IPS-11a (cell line): Measurements from ENCODE around the gene SBSN.

Experiments
- H3K4me3 ChIP-seq: one replicate; pipeline ENCODE4 v1.5.1; 2013; ENCODE audit warnings: low read depth, low read length, control low read depth

Gene SBSN

DNA sequence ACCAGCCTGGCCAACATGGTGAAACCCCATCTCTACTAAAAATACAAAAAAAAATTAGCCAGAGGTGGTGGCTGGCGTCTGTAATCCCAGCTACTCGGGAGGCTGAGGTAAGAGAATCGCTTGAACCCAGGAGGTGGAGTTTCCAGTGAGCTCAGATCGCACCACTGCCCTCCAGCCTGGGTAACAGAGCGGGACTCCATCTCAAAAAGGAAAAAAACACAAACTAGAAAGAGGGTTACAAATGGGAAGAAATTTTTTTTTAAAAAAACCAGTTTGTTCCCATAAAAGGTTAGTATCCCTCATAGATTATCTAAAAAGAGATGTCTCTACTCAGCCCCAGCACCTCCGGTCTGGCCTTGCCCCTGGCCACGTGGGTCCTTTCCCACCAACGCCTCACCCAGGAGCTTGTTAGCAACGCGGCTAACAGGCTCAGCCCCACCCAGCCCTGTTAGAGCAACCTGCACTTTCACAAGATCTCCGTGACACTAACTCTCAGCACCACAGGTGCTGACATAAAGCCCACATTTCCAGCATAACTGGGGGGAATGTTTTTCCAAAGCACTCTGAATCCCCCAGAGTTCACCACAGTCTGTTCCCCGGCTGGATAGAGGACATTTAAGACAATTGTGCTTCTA, 19.0 kb downstream of the SBSN start:
- H3K4me3 ChIP-seq: peak overlapping the region; percentile 82

DNA sequence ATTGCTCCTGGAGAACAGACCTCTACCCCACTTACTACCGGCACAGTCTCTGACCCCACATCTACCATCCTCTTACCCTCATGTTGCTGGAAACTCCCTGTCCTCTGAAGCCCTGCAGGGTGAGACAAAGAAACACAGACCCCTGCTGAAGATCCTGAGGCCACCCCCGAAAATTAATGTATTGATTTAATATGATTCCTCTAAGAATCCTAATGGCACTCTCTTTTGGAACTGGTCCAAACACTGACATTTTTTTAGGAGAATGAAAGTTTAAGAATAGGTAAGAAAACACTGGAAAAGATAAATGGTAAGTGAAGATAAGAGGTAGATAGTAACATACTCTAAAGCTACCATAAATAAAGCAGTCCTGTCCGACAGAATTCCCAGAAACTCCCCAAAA, 20.0 kb downstream of the SBSN start:
- no peak overlapping the region for H3K4me3 ChIP-seq

DNA sequence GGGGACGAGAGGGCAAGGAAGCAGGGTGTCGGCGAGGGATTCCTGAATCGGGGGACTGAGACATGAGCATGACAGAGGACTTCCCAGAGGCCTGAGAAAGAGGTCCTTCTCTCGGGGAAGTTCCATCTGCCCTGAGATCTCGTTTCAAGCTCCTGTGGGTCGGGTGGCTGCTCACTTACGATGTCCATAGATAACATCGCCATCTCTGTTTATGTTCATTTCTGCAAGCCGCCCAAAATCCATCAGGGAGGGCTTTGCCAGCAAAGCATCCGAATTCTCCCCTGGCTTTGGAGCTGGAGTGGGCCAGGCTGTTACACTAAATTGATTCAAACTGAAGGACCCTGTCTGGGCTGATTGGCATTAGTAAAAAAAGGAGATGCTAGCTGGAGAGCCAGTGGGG, 20.6 kb downstream of the SBSN start:
- no peak overlapping the region for H3K4me3 ChIP-seq

DNA sequence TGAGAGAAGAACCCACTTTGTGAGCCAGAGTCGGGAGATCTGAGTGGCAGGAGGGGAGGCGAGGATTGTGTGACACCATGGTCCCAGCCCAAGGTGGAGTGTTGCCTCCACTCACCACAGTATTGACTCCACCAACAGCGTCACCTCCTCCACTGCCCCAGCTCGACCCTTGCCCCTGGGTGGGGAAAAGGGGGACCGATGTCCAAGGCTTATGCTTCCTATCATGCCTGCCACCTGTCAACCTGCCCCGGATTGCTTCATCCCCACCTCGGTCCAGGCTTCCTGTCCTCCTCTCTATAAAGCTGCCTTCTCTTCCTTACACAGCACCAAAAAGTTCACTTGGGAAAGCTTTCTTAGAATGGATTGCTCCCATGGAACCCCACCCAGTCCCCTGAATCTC, 22.1 kb downstream of the SBSN start:
- H3K4me3 ChIP-seq: no peak overlapping the region

DNA sequence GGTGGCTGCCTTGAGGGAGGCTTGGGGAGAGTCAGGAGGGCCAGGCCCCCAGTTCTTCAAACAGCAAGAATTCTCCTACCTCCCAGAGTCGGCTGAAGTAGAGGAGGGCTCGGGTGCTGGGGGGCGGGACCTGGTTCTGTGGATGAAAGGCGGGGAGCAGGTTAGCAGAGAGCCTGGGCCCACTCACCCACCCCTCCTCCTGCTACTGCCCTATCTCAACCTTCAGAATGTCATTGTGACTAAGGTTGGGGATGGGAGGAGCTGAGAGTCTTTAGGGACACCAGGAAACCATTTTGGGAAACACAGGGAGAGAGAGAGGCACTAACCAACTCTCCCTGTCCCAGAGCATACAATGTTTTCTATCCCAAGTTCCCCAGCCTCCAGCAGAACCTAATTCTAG, 25.4 kb downstream of the SBSN start:
- H3K4me3 ChIP-seq: no peak overlapping the region

DNA sequence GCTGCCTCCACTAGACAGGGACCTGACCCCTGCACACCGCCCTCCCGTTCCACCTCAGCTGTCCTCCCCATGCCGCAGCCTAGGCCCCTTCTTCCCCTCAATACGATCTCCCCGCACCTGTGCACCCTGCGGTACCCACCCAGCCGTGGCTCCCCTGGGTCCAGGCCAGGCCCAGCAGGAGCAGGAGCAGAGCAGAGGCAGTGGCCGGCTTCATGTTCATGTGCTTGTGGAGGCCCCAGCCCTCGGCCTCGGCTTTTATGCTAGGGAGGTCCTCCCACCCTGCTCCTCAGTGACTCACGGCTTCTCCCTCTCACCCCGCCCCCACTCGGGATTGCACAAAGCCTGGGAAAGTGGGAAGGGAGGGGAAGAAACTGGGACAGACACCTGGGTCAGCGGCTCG, 26.4 kb downstream of the SBSN start:
- H3K4me3 ChIP-seq: no peak overlapping the region

DNA sequence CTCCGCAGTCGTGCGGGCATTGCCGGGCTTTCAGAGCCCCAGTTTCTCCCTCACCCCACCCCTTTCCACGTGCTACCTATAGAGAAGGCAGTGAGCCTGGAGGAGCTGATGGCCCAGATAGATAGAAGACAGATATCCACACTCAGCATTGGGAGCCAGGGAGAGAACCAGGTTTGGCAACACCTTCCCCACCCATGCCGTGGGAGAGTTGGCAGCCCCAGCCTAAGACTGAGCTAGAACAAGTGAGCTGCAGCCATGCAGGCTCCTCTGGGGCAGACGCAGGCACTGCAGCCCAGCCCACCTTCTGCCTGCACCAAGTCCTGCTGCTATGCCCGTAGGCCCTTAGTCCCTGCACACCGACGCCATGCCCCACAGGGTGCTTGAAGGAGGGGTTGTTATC, 27.5 kb downstream of the SBSN start:
- no peak overlapping the region for H3K4me3 ChIP-seq

DNA sequence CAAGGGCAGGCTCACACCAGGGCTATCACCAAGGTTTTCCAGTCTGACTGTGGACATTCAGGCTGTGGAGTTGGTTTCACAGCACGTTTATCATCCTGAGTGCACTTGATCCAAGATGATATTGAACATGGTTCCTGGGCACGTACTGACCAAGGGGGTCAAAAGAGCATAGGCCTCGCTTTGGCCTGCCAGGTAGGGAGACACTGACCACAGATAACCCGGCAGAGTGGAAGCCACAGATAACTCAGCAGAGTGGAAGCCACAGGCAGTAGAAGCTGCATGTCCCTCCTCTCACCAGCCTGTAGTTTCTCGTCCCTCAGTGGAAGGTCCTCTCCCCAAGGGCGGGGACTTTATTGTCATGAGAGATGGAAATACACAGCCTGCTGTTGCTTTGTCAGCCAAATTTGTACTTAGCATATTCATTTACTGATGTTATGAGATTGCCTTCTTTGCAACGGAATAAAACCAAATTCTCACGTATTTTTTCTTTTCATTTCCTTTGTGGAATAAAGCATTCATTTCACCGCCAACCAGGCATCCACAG, 29.1 kb downstream of the SBSN start:
- no peak overlapping the region for H3K4me3 ChIP-seq

DNA sequence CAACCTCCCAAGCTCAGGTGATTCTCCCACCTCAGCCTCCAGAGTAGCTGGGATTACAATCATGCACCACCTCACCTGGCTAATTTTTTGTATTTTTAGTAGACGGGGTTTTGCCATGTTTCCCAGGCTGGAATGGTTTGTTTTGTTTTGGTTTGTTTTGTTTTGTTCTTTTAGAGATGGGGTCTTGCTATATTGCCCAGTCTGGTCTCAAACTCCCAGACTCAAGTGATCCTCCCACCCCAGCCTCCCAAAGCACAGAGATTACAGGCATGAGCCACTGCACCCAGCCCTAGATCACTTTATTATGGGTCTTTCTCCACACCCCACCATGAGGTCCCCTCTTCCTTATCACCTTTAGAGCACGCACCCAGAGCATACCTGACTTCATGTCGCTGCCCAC, 29.9 kb downstream of the SBSN start:
- no peak overlapping the region for H3K4me3 ChIP-seq

DNA sequence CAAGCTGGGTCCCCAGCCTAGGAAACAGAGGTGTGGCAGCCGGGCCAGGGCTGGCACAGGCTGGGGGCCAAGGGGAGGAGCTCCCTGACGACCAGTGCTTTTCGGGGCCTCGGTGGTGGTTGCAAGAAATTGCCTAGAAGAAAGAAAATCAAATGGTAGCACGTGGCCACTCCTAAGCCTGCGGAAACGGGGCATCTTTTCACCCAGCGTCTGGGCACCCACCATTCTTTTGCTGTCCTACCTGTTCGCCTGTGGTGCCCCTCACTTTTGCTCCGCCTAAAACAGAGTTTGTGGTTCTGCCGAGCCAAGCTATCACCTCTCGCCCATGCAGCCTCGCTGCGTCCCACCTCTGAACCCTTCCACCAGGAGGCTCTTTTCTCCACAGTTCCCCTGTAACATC, 30.7 kb downstream of the SBSN start:
- H3K4me3 ChIP-seq: no peak overlapping the region

DNA sequence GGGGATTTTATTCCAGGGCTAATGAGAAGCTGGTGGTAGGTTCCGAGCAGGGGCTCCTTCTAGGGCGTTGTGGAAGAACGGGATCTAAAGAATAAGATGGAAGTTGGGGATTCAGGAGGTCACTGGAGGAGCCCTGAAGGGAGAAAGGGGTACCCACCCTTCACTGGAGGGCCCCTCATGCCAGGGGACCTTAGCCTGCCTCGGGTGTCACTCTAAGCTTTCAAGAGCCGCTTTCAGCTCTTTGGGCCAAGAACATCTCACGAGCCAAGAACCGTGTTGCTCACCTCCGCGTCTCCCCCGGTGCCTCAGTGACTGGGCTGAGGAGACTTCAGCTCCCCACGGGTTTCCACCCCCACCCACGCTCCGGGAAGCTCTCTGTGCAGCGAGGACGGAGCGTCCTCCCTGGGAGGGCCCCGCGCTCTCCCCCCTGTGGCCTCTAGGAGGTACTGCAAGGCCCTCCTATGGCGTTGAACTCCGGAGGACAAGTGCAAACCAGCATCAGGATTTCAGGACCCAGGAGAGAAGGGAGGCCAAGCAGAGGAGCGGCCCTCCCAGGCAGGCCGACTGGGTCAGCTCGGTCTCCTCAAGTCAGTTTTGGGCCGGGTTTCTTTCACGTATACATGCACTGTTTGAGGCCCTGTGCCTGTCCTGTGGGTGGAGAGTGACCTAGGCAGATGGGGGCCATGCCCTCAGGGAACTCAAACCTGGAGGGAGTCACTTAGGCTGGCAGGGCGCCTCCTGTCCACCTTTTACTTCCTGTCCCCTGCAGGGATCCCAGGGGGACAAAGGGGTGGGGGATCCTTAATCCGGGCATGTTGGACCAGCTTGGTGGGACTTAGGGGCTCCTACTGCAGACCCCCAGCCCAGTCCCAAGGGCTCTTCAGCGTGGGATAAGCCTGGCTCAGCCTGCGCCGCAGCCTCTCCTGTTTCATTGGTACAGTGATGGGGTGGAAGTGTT, 32.7 kb downstream of the SBSN start:
- H3K4me3 ChIP-seq: no peak overlapping the region

DNA sequence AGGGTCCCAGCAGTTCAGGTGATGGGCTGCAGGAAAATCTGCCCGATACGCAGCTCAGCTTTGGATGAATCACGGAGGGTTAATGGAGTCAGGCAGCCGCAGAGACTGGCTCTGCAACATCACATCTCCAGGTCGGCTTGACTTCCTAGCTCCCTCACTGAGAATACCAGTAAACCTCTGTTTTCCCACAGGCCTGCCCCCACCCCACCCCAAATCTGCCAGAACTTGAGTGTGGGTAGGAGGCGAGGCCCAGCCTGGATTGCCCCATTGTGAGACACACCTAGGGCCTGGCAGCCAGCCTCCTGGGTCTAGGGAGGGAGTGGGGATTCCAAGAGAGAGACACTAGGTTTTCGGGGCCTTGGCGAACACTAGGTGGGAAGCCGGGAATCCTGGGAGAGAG, 34.1 kb downstream of the SBSN start:
- no peak overlapping the region for H3K4me3 ChIP-seq

DNA sequence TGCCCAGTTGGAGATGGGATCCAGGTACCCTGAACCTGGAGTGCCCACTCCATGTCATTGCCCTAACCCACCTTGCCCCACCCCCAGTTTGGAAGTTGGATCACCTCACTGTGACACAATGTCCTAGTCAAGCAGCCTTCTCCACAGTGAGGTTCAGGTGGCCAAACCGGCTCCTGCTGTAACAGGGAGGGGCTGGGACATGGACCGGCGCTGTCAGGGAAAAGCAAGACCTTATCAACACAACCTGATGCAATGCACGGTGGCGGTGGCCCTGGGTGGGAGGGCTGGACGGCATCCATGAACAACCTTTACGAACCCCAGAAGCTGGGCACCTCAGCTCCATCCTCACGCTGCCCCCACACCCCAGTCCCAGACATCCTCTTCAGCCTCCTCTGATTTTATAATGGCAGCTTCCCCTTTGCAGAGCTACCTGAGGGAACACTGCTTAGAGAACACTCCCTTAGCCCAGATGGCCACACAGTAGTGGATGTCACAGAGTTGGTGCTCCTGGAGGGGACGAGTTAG, 36.2 kb downstream of the SBSN start:
- no peak overlapping the region for H3K4me3 ChIP-seq

DNA sequence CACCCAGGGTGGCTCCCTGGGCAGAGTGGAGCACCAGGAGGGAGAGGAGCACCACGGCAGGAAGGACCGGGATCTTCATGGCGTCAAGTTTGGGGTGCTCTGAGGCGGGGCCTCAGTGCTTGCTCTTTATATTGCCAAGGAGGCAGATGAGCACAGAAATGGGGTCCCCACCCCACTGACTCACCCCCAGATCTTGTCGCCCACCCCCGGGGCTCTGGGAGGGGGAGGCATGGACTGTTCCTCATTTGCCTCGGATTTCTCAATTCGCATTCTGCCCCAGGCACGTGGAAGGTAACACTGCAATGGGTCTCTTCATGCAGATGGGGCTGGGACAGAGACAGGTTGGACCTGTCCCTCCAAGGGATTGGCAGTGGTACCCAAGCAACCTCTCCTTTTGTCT, 37.7 kb downstream of the SBSN start, which contains the start of gene KRTDAP:
TSS of gene KRTDAP (minus strand) at position 101 of the 400 bp plus-strand sequence. CDS start at position 79, 22 bp downstream.
- H3K4me3 ChIP-seq: no peak within 1 kb of the TSS

DNA sequence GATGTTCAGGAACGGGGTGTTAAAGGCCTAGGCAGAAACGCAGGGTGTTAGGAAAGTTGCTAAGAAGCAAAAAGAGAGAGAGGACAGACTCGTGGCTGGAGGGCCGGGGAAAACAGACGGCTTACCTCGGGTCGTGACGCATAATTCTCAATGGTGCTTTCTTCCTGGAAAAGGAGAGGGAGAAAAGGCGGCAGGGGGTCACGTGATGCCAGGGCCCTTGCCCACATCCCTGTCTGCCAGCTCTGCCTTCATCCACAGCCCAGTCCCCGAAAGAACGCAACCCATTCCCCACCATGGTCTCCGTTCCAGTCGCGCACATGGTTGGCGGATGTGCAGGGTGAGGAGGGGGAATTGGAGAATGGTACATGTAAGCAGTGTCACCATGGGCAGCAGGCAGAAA, 39.4 kb downstream of the SBSN start:
- no peak overlapping the region for H3K4me3 ChIP-seq

DNA sequence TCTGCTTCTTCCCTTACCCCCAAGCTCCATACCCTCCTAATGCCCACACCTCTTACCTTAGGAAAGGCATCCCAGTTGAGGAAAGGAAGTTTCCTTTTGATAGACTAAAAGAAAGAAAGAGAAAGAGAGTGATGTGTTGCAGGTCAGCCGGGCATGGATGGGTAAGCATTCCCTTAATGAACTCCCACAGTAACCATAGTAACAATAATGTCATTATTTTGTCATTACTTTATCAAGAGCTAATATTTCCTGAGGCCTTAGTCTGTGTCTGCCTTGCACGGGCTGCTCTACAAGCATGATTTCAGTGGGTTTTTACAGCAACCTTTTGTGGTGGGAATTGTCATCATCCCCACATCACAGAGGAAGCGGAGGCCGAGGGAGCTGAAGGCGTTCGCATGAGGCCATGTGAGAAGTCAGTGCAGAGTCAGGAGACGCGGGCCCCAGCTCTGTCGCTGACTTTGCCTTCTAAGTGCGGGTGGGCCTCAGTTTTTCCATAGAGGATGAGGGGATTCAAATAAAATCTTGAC, 40.4 kb downstream of the SBSN start:
- no peak overlapping the region for H3K4me3 ChIP-seq

DNA sequence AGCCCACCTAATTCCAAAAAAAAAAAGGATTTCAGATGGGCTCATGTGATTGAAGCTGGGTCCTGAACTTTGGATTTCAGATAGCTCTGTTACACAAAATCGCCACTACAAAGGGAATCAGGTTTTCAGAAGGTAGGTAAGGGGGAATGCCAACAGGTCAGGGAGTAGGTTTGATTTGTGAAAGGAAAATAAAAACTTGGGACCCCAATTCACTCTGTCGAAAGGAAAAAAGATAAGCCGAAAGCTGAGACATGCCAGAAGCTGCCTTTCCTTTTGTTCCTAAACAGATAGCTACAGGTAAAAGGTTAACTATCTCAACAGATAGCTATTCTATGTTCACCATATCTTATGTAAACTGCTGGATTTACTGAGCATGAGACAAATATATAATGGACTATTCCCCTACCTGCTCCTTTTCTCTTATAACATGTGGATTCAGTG, 41.8 kb downstream of the SBSN start:
- no peak overlapping the region for H3K4me3 ChIP-seq

DNA sequence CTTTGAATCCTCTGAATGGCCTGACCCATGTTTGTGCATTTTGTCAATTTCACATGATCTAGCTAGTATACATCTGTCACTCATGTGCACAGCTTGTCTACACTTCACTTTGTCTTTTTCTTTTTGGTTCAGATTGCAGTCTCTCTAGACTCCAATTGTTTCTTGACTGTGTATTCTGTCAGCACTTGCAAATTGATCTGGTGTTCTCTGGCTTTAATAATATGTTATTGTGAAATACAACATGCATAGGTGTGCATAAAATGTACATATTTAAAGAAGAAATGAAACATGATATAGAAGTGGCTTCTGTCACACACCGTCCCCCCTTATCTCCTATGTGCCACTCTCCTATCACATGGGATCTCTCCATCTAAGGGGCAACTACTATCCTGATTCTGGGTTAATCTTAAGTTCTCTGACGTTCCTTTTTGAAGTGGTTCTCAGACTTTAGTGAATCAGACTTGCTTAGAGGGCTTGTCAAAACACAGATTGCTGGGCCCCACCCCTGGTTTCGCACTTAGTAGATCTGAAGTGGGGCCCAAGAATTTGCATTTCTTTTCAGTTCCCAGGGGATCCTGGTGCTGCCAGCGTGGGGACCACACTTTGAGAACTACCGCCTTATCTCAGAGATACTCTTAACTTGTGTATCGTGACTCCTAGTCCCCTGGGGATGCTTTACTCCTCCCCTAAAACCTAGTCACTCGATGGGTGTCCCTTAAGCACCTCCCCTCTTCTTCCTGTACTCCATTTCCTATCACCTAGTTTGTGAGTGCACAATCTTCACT, 43.7 kb downstream of the SBSN start:
- no peak overlapping the region for H3K4me3 ChIP-seq

DNA sequence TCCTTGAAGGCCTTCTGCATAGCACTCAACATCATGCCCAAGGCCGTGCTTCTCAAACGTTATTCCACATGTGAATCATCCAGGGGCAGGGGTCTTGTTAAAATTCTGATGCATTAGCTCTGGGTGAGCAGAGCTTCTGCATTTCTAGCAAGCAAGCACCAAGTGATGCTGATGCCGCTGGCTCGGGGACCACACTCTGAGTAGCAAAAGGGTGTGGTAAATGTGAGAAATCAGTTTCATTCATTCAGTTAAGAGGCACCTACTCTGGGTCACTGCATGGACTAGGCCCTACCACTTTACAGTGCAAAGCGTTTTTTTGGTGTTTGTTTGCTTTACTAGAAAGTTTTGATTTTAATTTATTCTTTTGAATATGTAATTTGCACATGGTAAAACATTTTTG, 45.0 kb downstream of the SBSN start:
- no peak overlapping the region for H3K4me3 ChIP-seq

DNA sequence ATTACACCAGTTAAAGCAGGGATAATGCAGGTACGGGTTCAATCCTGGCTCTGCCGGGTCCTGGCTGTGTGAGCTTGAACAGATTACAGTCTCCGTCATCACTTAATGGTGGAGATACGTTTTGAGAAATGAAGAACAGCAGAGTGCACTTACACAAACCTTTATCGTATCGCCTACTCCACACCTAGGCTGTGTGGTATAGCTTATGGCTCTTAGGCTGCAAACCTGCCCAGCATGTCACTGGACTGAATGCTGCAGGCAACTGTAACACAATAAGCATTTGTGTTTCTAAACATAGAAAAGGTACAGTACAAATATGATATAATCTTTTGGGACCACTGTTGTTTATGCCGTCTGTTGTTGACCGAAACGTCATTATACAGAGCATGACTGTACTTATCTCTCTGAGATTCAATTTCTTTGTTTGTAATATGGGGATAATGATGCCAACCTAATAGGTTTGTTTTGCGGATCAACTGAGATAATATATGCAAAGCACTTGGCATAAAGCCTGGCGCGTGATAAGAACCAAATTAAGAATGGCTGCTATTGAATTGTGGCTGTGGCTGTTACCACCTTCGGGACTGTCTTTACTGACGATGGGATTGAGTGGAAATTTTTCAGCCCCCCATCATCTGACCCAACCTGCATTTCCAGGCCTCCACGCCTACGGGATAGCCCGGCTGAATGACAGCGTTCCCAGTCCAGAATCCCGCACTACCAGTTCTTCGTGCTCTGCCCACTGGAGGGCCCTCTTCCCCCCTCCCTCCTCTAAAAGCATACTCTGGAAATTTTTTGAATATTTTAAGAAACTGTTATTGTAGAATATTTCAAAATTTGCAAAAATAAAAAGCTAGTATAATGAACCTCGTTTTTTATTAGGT, 49.1 kb downstream of the SBSN start:
- H3K4me3 ChIP-seq: no peak overlapping the region
